Fibroblast of pulmonary artery (primary cell): ENCODE measurements around the gene UQCRHL.

Experiments
- DNase-seq: peaks from one replicate; pipeline ENCODE4 v3.0.0-alpha.2; 2010; ENCODE audit warnings: low read depth
- H3K4me3 ChIP-seq: replicated peaks from 2 replicates; pipeline ENCODE4 v1.5.1; 2011; ENCODE audit warnings: low read depth, mild to moderate bottlenecking, control low read depth, low read length, moderate library complexity
- TF ChIP-seq, protein P1 (sequence below): IDR thresholded peaks from 2 replicates; pipeline ENCODE4 v1.5.1; 2011; ENCODE audit warnings: mild to moderate bottlenecking, control low read depth, low read length, inconsistent platforms; ENCODE audit errors: missing control alignments

The UQCRHL gene

DNA sequence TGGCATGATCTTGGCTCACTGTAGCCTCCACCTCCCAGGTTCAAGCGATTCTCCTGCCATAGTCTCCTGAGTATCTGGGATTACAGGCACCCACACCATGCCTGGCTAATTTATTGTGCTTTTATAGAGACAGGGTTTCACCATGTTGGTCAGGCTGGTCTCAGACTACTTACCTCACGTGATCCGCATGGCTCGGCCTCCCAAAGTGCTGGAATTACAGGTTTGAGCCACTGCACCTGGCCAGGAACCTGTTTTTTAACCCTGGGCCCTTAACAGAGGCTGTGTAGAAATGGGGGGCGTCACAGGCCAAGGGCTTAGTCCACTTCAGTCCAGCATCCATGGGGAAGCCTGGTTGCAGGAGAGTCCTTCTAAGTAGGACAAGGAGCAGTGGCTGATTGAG, 39.5 kb downstream of the UQCRHL start:
- no peak overlapping the region for H3K4me3 ChIP-seq
- no peak for DNase-seq
- TF ChIP-seq, protein P1, sequence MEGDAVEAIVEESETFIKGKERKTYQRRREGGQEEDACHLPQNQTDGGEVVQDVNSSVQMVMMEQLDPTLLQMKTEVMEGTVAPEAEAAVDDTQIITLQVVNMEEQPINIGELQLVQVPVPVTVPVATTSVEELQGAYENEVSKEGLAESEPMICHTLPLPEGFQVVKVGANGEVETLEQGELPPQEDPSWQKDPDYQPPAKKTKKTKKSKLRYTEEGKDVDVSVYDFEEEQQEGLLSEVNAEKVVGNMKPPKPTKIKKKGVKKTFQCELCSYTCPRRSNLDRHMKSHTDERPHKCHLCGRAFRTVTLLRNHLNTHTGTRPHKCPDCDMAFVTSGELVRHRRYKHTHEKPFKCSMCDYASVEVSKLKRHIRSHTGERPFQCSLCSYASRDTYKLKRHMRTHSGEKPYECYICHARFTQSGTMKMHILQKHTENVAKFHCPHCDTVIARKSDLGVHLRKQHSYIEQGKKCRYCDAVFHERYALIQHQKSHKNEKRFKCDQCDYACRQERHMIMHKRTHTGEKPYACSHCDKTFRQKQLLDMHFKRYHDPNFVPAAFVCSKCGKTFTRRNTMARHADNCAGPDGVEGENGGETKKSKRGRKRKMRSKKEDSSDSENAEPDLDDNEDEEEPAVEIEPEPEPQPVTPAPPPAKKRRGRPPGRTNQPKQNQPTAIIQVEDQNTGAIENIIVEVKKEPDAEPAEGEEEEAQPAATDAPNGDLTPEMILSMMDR, result no peak

DNA sequence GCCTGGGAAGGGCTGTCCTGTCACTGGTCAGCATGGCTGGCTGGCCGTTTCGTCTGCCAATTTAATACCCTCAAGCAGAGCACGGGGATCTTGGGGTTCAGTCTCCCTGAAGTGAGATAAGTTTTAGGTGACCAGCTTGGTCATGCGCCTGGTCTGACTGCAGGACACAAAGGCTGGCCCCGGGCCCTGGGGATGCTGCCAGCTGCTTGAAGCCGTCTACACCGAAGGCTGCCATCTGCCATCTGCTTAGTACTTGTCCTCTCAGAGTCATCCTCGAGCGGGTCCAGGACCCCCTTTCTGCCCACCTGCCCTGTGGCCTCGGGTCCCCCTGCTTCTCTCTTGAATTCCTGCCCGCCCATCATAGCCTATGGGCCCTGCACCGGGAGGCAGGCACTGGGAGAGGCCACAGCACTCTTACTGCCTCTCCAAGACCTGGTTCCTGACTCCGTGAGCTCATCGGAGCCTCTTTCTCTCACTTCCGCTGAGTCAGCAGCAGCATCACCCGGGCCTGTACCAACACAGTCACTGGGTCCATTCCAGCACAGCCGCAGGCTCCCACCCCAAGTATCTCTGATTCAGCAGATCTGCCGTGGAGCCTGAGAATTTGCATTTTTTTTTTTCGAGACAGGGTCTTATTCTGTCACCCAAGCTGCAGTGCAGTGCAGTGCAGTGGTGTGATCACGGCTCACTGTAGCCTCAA, 41.8 kb downstream of the UQCRHL start:
- TF ChIP-seq, protein P1, result no peak
- H3K4me3 ChIP-seq, result no peak overlapping the region
- peak; percentile 86 for DNase-seq

DNA sequence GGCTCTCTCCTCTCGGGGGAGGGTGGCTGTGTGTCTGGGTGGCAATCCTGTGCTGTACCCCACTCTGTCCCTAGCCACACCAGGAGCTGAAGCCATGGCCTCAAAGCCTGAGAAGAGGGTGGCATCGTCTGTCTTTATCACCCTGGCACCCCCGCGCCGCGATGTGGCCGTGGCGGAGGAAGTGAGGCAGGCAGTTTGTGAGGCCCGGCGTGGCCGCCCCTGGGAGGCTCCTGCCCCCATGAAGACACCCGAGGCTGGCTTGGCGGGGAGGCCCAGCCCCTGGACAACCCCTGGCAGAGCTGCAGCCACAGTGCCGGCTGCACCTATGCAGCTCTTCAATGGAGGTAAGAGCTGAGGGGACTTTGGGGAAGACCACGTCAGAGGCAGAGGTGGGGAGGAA, 42.6 kb downstream of the UQCRHL start:
- no peak overlapping the region for H3K4me3 ChIP-seq
- TF ChIP-seq, protein P1, result no peak
- no peak for DNase-seq

DNA sequence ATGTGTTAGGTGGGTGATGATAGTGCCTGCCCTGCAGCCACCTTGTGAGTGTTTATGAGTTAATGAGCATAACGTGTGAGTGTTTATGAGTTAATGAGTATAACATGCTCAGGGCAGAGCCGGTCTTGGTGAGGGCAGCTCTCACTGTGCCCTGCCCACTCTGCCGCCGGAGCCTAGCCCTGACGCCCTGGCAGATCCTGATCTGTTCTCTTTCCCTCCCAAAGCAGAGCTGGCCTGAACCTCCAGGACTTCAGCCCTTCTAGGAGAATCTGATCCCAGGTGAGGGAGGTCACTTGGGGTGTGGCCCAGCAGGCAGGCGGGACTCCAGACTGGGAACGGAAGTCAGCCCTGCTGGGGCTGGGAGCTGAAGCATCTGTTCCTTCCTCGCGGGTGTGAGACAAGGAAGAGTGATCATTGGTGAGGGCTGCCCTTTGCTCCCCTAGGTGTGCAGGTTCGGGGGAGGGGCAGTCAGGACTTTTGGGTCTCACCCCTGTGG, 43.1 kb downstream of the UQCRHL start:
- DNase-seq, result no peak
- H3K4me3 ChIP-seq, result no peak overlapping the region
- TF ChIP-seq, protein P1, result no peak

DNA sequence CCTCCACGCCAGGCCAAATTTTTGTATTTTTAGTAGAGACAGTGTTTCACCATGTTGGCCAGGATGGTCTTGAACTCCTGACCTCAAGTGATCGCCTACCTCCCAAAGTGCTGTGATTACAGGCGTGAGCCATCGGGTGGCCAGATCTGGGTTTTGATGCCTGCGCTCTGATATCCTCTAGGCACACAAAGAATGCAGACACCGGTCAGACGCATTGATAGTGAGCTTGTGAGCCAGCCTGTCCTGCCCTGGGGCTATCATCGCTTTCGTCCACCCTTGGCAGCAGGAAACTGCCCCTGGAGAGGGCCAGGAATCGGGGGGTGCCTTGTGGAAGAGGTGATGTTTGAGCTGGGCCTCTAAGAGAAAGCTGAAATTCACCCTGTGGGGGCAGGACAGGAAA, 44.9 kb downstream of the UQCRHL start:
- H3K4me3 ChIP-seq, result no peak overlapping the region
- no peak for DNase-seq
- TF ChIP-seq, protein P1, result no peak

DNA sequence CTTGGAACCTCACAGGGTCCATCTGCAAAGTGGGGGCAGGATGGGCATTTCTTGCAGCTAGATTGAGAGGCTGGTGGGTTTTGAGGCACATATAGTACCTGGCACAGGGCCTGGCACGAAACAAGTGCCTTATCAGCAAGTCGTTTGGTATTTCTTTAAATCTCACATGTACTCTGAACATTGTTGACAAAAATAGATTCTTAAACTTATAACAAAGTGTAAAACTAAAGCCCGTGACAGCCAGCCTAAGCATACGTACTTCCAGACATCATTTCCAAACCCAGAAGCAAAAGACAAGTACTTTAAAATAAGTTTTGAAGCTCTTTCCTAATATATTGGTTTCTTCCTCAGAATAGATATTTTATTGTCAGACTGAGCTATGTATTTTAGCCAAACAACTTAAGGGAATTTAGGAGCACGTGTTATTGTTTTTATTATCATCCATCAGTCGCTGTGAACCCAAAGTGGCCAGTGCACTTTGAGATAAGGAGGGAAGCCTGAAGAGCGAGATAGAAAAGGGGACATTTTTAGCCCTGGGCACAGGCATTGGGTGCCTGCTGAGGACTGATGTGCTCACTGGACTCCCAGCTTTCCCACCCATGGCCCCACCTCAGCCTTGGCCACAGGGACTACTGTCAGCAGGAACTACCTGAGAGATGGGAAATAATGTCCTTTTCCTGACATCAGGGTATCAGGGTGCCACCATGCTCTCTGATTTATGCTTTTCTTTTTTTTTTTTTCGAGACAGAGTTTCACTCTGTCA, 45.9 kb downstream of the UQCRHL start:
- peak overlapping the region; percentile 72 for H3K4me3 ChIP-seq

More for the DNA sequence above, 45.9 kb downstream of the UQCRHL start:
- TF ChIP-seq, protein P1, result no peak
- no peak for DNase-seq
